NK-92 (cell line): ENCODE results near the gene YTHDC1.
"Not testable (repeated sequence)": the region's sequence is repeated elsewhere in the genome, so short reads cannot be mapped to it uniquely, and the experiment has no call there.

Source experiments
- DNase-seq: peaks from one replicate; lab custom pipeline; 2025; ENCODE audit not compliant: unreplicated experiment; lab: John Stamatoyannopoulos, UW

The YTHDC1 gene

GRCh38 chr4:68349649-68350360 is at the start of gene YTHDC1:
TSS of gene YTHDC1 (minus strand) at chr4:68350090. CDS start at chr4:68349753, 337 bp downstream.
- peak; percentile 56 for DNase-seq

- no peak for DNase-seq
Measured at GRCh38 chr4:68399306-68399705, 49.4 kb upstream of the YTHDC1 start.

- DNase-seq, result no peak
Measured at GRCh38 chr4:68396756-68397155, 46.9 kb upstream of the YTHDC1 start.

- DNase-seq, result no peak
Measured at GRCh38 chr4:68391436-68391835, 41.5 kb upstream of the YTHDC1 start.

GRCh38 chr4:68390205-68390935 is 40.5 kb upstream of the YTHDC1 start:
- no peak for DNase-seq

- not testable (repeated sequence) for DNase-seq
Measured at GRCh38 chr4:68389386-68389913, 39.6 kb upstream of the YTHDC1 start.

- no peak for DNase-seq
Measured at GRCh38 chr4:68388347-68388865, 38.5 kb upstream of the YTHDC1 start.

- no peak for DNase-seq
Measured at GRCh38 chr4:68385267-68385666, 35.4 kb upstream of the YTHDC1 start.

GRCh38 chr4:68383115-68383514 is 33.2 kb upstream of the YTHDC1 start:
- DNase-seq, result no peak

- DNase-seq, result no peak
Measured at GRCh38 chr4:68378226-68378625, 28.3 kb upstream of the YTHDC1 start.

GRCh38 chr4:68375667-68376559 is 26.0 kb upstream of the YTHDC1 start:
- no peak for DNase-seq

GRCh38 chr4:68373513-68373912 is 23.6 kb upstream of the YTHDC1 start:
- DNase-seq, result no peak

- DNase-seq, result no peak
Measured at GRCh38 chr4:68372588-68372987, 22.7 kb upstream of the YTHDC1 start.

GRCh38 chr4:68369142-68369805 is 19.4 kb upstream of the YTHDC1 start:
- no peak for DNase-seq

GRCh38 chr4:68368691-68369131 is 18.8 kb upstream of the YTHDC1 start:
- DNase-seq, result no peak

- no peak for DNase-seq
Measured at GRCh38 chr4:68367835-68368234, 17.9 kb upstream of the YTHDC1 start.

- no peak for DNase-seq
Measured at GRCh38 chr4:68366600-68366999, 16.7 kb upstream of the YTHDC1 start.

- no peak for DNase-seq
Measured at GRCh38 chr4:68365068-68365467, 15.2 kb upstream of the YTHDC1 start.

GRCh38 chr4:68361146-68361589 is 11.3 kb upstream of the YTHDC1 start:
- no peak for DNase-seq

GRCh38 chr4:68360231-68360968 is 10.5 kb upstream of the YTHDC1 start:
- DNase-seq, result no peak
